IgD-negative memory B cell (primary cell): ENCODE measurements around the gene TTBK2. TPM values are rescaled to one million over a fixed set of nuclear protein-coding genes. Genes with fewer than 3 reads are reported as not detected.
"Not testable (repeated sequence)": the region's sequence is repeated elsewhere in the genome, so short reads cannot be mapped to it uniquely, and the experiment has no call there.

Source experiments
- H3K27ac Mint-ChIP-seq, 3 donors: one replicate each; pipeline ENCODE4 v1.8.0; 2020 to 2022; ENCODE audit warnings: mild to moderate bottlenecking in 3 of 3, mixed read lengths in 3 of 3, moderate library complexity in 1 of 3
- H3K27me3 Mint-ChIP-seq: one replicate; pipeline ENCODE4 v1.8.0; 2021; ENCODE audit warnings: mixed read lengths
- H3K36me3 Mint-ChIP-seq: one replicate; pipeline ENCODE4 v1.8.0; 2020; ENCODE audit warnings: mild to moderate bottlenecking, mixed read lengths
- H3K4me1 Mint-ChIP-seq, 3 donors: one replicate each; pipeline ENCODE4 v1.8.0; 2020 to 2022; ENCODE audit warnings: mixed read lengths in 3 of 3, mild to moderate bottlenecking in 1 of 3
- H3K4me3 Mint-ChIP-seq, 4 donors: one replicate each; pipeline ENCODE4 v1.8.0; 2020 to 2022; ENCODE audit warnings: mild to moderate bottlenecking in 4 of 4, mixed read lengths in 4 of 4, moderate library complexity in 3 of 4
- H3K9me3 Mint-ChIP-seq, 3 donors: one replicate each; pipeline ENCODE4 v1.8.0; 2020 to 2021; ENCODE audit warnings: mixed read lengths in 3 of 3, mild to moderate bottlenecking in 1 of 3
- polyA plus RNA-seq: library from polyadenylated mRNA; unstranded; fragments of 300-500 nt; fragmentation: Illumina TruSeq; gene quantifications from one replicate; pipeline ENCODE4 v1.2.3, GENCODE V29; 2021

Gene TTBK2
- 9.9 TPM for polyA plus RNA-seq

DNA sequence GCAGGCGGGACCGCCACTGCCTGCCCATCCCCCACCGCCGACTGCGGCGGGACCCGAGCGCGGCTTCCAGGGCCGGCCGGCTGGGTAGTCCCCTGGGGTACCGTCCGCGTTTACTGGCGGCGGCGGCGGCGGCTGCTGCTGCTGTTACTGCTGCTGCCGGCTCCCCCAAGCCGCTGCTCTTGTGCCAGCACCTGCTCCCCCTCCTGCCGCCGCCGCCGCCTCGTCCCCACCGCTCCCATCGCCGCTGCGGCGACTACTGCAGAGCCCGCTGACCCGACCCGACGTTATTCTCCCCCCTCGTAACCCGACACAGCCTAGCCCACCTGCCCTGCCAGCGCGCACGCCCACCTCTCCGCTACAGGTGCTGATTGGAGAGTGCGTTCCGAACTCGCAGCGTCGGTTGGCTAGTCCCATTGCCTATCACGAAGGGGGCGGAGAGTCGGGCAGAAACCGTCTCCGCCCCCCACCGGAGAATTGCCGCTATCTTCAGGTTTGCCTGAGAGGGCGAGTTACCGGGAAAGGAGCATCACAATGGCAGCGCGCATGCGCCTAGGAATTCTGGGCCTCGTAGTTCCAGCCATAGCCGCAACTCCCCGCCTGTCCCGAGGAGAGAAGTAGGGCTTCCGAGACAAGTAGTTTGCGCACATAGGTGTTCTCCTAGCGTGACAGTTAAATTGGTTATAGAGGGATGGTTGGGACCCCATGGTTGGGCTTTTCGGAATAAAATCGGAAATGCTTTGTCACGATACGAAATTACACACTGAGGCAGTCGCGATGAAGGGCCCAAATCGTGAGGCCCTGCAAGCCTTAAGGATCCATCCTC is at the start of gene TTBK2:
TTBK2 (minus strand) TSS at position 260 of the 823 bp plus-strand sequence. CDS start 42,161 bp downstream, outside the sequence.
- H3K27me3 Mint-ChIP-seq, result no peaks in the 10 kb centered on the region
- H3K36me3 Mint-ChIP-seq, result no peaks in the 10 kb centered on the region
- H3K9me3 Mint-ChIP-seq, result no peaks in the 10 kb centered on the region
- peak within 1 kb of the TSS; percentile 70 to 98 (median 90) for H3K27ac Mint-ChIP-seq
- peak within 1 kb of the TSS; percentile 93 to 100 (median 98) for H3K4me3 Mint-ChIP-seq
- peaks cover 12 to 24% (median 17%) of the 10 kb centered on the region in 3 donors for H3K4me1 Mint-ChIP-seq

DNA sequence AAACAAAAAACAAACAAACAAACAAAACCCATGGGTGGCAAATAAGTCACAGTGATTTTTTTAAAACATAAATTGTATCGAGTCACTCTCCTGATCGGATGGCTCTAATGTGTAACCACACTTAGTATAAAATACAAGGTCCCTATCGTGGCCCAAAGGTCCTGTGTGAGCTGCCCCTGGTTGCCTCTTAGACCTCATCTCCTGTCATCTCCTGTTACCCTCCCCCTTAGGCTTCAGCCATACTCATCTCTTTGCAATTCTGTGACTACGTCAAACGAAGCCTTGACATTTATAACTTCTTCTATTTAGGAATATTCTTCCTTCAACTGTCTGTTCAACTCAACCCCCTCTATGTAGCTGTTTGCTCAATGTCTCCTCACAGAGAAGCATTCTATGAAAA is 43.9 kb upstream of the TTBK2 start:
- Mint-ChIP-seq H3K27me3 (no peaks in the 10 kb centered on the region), H3K9me3 (peaks cover 0 to 2% (median 0%) of the 10 kb centered on the region in 3 donors), H3K27ac (no peak overlapping the region), H3K36me3 (peaks cover 15% of the 10 kb centered on the region), H3K4me3 (no peak overlapping the region), H3K4me1 (peaks cover 0 to 2% (median 0%) of the 10 kb centered on the region in 3 donors)

DNA sequence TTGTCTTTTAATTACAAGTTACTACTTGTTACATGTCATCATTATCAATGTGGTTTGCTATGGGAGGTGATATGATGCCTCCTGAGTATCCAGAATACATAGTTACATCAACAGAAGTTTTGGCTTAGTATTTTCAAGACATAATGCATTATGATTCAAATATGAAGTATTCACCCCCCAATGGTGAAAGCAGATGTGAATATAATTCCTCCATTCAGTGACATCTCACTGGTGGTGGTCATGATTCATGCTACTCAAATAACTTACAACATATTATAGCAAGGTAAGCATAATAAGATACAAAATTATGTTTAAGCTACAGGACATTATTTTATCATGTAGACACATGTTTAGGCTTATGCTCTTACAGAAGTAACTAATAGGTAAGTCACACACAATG is 34.9 kb upstream of the TTBK2 start:
- Mint-ChIP-seq H3K4me1 (peaks cover 0 to 2% (median 0%) of the 10 kb centered on the region in 3 donors), H3K36me3 (peaks cover 23% of the 10 kb centered on the region), H3K27ac (no peak overlapping the region), H3K27me3 (no peaks in the 10 kb centered on the region), H3K9me3 (no peaks in the 10 kb centered on the region), H3K4me3 (no peak overlapping the region)

DNA sequence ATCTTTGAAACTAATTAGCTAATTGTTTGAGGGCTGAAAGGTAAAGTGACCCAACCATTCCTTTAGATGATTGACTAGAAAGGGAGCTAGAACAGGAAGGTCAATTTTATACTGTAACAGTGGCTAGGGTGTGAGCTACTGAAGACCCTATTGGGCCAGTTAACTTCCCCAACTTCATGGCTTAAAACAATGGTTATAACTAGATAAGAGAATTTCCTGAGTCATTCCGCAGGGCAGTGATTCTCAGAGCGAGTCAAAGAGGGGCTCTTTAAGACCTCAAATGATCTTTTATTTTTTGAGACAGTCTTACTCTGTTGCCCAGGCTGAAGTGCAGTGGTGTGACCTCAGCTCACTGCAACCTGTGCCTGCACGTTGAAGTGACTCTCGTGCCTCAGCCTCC is 33.7 kb upstream of the TTBK2 start:
- Mint-ChIP-seq H3K4me3 (no peak overlapping the region), H3K9me3 (no peaks in the 10 kb centered on the region), H3K27ac (no peak overlapping the region), H3K27me3 (no peaks in the 10 kb centered on the region), H3K36me3 (peaks cover 26% of the 10 kb centered on the region), H3K4me1 (no peaks in the 10 kb centered on the region)

DNA sequence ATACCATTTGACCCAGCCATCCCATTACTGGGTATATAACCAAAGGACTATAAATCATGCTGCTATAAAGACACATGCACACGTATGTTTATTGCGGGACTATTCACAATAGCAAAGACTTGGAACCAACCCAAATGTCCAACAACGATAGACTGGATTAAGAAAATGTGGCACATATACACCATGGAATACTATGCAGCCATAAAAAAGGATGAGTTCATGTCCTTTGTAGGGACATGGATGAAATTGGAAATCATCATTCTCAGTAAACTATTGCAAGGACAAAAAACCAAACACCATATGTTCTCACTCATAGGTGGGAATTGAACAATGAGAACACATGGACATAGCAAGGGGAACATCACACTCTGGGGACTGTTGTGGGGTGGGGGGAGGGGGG is 28.3 kb upstream of the TTBK2 start:
- not testable (repeated sequence) for H3K9me3 Mint-ChIP-seq, H3K4me1 Mint-ChIP-seq, H3K4me3 Mint-ChIP-seq, H3K27ac Mint-ChIP-seq, H3K27me3 Mint-ChIP-seq
- H3K36me3 Mint-ChIP-seq, result peaks cover 13% of the 10 kb centered on the region

DNA sequence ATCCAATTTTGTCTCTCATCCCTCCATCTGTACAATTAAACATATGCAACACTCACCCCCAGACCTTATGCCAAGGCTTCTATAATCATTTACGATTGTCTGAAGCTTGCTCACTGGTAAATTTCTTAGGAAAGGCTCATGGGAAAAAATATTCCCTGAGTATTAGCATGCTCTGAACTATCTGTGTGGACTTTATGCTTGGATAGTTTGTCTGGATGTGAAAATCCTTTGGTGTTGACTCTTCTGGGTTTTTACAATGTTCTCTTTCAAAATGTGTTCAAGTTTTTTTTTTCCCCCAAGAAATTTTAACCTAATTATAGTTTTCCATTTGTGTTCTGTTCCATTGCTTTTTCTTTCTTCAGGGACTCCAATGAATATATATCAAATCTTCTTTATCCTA is 19.9 kb upstream of the TTBK2 start:
- no peaks in the 10 kb centered on the region for H3K27me3 Mint-ChIP-seq
- H3K4me1 Mint-ChIP-seq, result no peaks in the 10 kb centered on the region
- H3K4me3 Mint-ChIP-seq, result no peak overlapping the region
- H3K27ac Mint-ChIP-seq, result no peak overlapping the region
- peaks cover 0 to 2% (median 0%) of the 10 kb centered on the region in 3 donors for H3K9me3 Mint-ChIP-seq
- H3K36me3 Mint-ChIP-seq, result peaks cover 6% of the 10 kb centered on the region

DNA sequence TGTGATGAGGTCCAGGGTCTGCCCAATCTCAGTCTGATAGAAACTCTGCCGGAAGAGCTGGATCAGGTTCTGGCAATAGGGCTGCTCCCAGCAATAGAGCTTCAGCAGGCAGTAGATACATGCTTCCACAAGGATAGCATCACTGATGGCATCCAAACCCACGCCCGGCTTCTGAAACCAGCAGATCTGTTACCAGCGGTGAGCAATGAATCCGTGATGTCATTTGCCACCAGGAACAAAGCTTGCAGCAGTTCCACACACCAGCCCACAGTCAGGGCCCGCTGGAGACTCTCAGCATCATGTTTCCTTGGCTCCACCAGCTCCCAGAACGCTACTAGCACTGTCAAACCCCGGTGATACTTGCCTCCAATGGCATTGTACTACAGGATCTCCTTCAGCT is 19.3 kb upstream of the TTBK2 start:
- Mint-ChIP-seq H3K27ac (no peak overlapping the region), H3K9me3 (peaks cover 0 to 2% (median 0%) of the 10 kb centered on the region in 3 donors), H3K4me3 (peak overlapping the region in 1 of 4 donors; percentile 12), H3K4me1 (no peaks in the 10 kb centered on the region), H3K27me3 (no peaks in the 10 kb centered on the region), H3K36me3 (peaks cover 2% of the 10 kb centered on the region)

DNA sequence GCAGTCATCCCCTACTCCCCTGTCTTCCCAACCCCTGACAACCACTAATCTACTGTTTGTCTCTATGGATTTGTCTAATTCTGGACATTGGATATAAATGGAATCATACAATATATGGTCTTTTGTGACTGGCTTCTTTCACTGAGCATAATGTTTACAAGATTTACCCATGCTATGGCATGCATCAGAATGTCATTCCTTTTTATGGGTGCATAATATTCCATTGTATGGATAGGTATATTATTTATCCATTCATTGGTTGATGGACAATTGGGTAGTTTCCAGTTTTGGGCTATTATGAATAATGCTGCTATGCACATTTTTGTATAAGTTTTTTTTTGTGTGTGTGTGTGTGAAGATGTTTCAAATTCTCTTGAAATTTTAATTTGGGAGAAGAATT is 16.6 kb upstream of the TTBK2 start:
- Mint-ChIP-seq H3K27me3 (no peaks in the 10 kb centered on the region), H3K27ac (no peak overlapping the region), H3K9me3 (peaks cover 0 to 2% (median 0%) of the 10 kb centered on the region in 3 donors), H3K36me3 (no peaks in the 10 kb centered on the region), H3K4me3 (no peak overlapping the region), H3K4me1 (no peaks in the 10 kb centered on the region)

DNA sequence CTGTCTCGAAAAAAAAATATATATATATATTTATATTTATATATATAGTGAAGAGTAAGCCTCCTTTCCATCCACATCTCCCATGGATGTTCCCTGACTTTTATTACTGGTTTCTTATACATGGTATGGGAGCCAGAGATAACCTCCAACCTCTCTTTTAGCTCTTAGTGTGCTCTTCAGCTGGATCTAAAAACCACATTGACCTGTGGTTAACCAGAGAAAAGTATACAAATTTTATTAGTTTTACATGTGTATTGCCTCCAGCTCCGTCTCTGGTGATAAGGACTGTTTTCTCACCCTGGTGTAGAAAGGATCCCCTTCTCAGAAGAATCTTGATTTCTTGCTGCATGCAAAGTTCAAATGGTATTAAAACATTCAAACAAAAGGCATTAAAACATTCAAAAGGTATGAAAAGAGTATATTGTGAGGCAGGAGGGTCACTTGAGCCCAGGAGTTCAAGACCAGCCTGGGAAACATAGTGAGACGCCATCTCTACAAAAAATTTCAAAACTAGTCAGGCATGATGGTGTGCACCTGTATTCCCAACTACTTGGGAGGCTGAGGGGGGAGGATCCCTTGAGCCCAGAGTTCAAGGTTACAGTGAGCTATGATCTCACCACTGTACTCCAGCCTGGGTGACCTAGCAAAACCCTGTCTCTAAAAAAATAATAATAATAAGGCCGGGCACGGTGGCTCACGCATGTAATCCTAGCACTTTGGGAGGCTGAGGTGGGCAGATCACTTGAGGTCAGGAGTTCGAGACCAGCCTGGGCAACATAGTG is 13.5 kb upstream of the TTBK2 start:
- peaks cover 0 to 2% (median 0%) of the 10 kb centered on the region in 3 donors for H3K9me3 Mint-ChIP-seq
- no peaks in the 10 kb centered on the region for H3K27me3 Mint-ChIP-seq
- no peak overlapping the region for H3K4me3 Mint-ChIP-seq
- H3K4me1 Mint-ChIP-seq, result no peaks in the 10 kb centered on the region
- no peaks in the 10 kb centered on the region for H3K36me3 Mint-ChIP-seq
- H3K27ac Mint-ChIP-seq, result no peak overlapping the region

DNA sequence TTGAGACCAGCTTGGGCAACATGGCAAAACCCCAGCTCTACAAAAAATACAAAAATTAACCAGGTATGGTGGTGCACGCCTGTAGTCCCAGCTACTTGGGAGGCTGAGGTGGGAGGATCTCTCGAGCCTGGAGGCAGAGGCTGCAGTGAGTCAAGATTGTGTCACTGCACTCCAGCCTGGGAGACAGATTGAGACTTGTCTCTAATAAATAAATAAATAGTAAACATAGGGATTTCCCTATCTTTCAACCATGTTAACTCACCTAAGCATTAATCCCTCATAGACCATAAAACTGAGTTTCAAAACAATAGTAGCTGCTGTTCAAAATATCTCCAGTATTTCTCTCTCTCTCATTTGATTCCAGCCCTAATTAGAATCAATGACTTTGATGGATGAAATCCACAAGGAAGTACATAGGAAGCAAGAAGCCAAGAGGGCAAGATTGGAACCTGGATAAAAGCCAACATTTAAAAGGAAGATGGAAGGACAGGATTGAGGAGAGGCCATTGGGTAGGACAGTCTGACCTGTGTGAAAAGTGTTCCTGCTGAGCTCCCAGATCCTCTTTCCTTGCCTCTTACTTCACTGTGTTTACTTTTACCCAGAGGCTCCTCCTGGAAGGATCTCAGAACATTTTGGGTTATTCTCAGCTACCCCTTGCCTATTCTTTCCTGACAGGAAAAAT is 12.4 kb upstream of the TTBK2 start:
- Mint-ChIP-seq H3K4me3 (no peak overlapping the region), H3K27me3 (no peaks in the 10 kb centered on the region), H3K4me1 (no peaks in the 10 kb centered on the region), H3K36me3 (no peaks in the 10 kb centered on the region), H3K9me3 (peaks cover 0 to 2% (median 0%) of the 10 kb centered on the region in 3 donors), H3K27ac (no peak overlapping the region)

DNA sequence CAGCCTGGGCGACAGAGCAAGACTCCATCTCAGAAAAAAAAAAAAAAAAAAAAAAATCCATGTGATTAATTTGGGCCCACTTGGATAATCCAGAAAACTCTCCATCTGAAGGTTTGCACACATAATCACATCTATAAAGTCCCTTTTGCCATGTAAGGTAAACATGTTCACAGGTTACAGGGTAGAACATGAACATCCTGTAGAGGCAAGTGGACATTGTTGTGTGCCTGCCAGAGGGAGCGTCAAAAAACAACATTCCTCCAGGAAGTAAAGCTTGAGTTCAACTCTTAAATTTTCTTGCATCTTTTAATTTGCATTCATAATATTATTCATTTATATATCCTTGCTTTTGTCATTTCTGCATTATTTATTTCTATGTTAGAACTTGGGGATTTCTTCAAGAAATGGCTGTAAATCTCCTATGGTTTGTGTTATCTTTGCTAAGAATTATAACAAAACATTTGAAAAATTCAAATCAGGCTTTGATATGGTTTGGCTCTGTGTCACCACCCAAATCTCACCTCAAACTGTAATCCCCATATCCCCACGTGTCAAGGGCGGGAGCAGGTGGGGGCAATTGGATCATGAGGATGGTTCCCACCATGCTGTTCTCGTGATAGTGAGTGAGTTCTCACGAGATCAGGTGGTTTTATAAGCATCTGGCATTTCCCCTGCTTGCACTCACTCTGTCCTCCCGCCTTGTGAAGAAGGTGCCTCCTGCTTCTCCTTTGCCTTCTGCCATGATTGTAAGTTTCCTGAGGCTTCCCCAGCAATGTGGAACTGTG is 11.3 kb upstream of the TTBK2 start:
- no peak overlapping the region for H3K4me3 Mint-ChIP-seq
- H3K36me3 Mint-ChIP-seq, result no peaks in the 10 kb centered on the region
- no peaks in the 10 kb centered on the region for H3K27me3 Mint-ChIP-seq
- no peaks in the 10 kb centered on the region for H3K9me3 Mint-ChIP-seq
- no peak overlapping the region for H3K27ac Mint-ChIP-seq
- H3K4me1 Mint-ChIP-seq, result no peaks in the 10 kb centered on the region

DNA sequence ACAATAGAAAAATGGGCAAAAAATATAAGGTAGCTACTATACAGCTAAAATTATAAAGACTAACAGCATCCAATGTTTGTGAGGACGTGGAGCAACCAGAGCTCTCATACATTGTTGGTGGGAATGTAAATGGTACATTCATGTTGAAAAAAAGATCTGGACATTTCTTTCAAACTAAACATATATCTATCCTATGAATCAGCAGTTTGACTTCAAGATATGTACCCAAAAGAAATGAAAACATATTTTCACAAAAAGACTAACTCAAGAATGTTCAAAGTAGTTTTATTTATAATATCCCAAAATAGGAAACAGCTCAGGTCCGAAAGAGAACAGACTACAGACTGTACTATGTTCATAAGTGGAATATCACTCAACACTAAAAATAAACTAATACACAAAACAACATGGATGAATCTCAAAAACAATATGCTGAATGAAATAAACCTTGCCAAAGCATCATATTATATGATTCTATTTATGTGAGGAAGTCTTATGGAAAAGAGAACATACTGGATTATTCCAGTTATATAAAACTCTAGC is 8.8 kb upstream of the TTBK2 start:
- Mint-ChIP-seq H3K36me3 (no peaks in the 10 kb centered on the region), H3K27ac (no peak overlapping the region), H3K4me1 (peaks cover 0 to 2% (median 2%) of the 10 kb centered on the region in 3 donors), H3K27me3 (no peaks in the 10 kb centered on the region), H3K4me3 (no peak overlapping the region), H3K9me3 (no peaks in the 10 kb centered on the region)

DNA sequence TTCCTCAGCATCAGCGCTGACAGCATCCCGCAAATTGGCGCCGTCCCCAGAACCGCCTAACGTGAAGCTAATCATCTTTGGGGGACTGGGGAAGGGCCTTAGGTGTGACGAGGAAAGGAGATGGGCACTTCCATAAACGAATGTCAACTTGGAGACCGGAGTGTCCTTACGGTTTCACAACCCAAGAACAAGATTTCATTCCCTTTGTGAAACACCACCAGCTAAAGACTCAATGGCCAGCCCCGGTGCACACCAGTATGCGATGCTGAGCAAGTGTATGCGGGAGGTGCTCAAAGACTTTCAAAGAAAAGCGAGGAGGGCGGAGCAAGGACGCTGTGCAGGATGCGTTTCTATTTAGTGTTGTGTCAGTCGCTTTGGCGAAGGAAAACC is 759 bp upstream of the TTBK2 start:
- Mint-ChIP-seq H3K4me1 (peaks cover 7 to 19% (median 14%) of the 10 kb centered on the region in 3 donors), H3K27ac (peak overlapping the region; percentile 70 to 98 (median 90)), H3K27me3 (no peaks in the 10 kb centered on the region), H3K9me3 (no peaks in the 10 kb centered on the region), H3K36me3 (no peaks in the 10 kb centered on the region), H3K4me3 (peak overlapping the region; percentile 93 to 100 (median 98))

DNA sequence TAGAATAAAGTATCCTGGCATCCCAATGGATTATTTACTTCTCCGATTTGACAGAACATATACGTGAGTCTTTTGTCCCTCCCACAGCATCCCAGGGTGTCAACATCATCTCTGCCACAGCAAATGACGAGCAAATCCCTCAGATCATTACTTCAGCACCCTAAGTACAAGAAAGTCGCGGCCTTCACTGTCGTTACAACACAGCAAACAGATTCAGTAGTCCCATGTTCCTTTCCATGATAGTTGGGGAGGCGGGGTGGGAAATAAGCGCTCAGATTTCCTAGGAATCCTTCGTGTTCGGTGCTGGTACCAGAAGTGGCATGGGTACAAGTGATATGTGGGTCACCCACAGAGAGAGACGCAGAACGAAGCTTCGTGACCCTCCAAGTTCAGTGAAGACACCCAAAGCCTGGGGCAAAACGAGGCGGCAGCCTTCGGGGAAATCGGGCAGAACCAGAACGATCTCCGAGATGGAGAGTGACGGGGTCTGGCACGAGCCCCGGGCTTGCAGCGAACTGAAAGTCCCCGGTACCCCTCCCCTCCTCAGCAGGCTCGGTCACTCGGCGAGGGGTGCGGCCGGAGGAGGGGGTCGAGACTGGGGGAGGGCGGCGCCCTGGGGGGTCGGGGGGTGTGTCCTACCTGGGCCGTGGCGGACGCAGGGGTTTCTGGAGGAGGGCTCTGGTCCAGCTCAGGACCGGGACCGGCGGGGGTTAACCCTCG is 619 bp downstream of the TTBK2 start:
- no peaks in the 10 kb centered on the region for H3K27me3 Mint-ChIP-seq
- H3K4me3 Mint-ChIP-seq, result peak overlapping the region; percentile 77 to 98 (median 98)
- no peaks in the 10 kb centered on the region for H3K36me3 Mint-ChIP-seq
- peaks cover 19 to 29% (median 20%) of the 10 kb centered on the region in 3 donors for H3K4me1 Mint-ChIP-seq
- no peaks in the 10 kb centered on the region for H3K9me3 Mint-ChIP-seq
- peak overlapping the region in 2 of 3 donors; percentile 13 to 51 for H3K27ac Mint-ChIP-seq
